ENCODE results near the gene ATXN1. TPM values are rescaled to one million over a fixed set of nuclear protein-coding genes. Genes with fewer than 3 reads are reported as not detected.

ATXN1 gene
- total RNA-seq, 1 experiment from 2014 or later, result 27.0 TPM

DNA sequence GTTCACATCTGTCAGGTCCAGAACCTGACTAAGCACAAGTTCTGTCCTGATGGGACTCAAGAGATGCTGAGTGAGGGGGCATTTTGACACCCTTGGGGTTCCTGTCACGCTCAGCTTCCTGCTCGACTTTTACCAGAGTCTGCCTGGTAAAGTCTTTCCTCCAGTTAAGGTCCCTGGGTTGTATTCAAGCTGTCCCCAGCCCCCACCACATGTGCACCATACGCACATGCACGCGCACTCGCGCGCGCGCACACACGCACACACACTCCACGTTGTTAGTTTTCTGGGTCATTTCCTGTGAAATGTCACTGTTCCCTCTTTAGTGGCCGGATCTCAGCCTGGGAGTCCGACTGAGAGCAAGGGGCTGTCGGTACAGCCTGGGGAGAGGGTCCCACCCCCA is 356.8 kb downstream of the ATXN1 start:
- intact Hi-C loops (cut with micrococcal nuclease), result no loop called here
- Histone ChIP-seq H2AFZ (ENCODE audit: low read length) (no peak overlapping the region), H3K4me3 (ENCODE audit: low read length) (no peak overlapping the region), H3K4me2 (ENCODE audit: low read length) (no peak overlapping the region), H3K9me2 (replicated peaks; ENCODE audit: low read length) (no peaks in the 10 kb centered on the region), H4K20me1 (ENCODE audit: low read length) (no peaks in the 10 kb centered on the region), H3K36me3 (ENCODE audit: low read depth, low read length) (no peaks in the 10 kb centered on the region), H3K9ac (ENCODE audit: low read length) (no peak overlapping the region), H3K9me3 (ENCODE audit: low read length) (no peaks in the 10 kb centered on the region), H3F3A (ENCODE audit: low read length, unreplicated experiment) (no peaks in the 10 kb centered on the region), H3K4me1 (ENCODE audit: insufficient read depth, low read length) (peaks cover 9% of the 10 kb centered on the region; the same call in 1 of the 2 replicates), H3K27me3 (ENCODE audit: low read length) (no peaks in the 10 kb centered on the region), H3K27ac (ENCODE audit: low read length) (no peak overlapping the region), H3K79me2 (ENCODE audit: low read length) (no peaks in the 10 kb centered on the region)
- no TSS peak for BruUV-seq (replicated peaks)
- ChIA-PET POLR2A (ENCODE audit: unreplicated experiment) (interaction anchor here (0.6 kb wide), 1 partner anchor 263 kb away, joined by 3 read pairs; no protein-coding TSS in a partner anchor), CTCF (interaction anchor here (0.6 kb wide), 2 partner anchors 106 to 253 kb away, joined by 4 to 5 read pairs; no protein-coding TSS in a partner anchor)
- no peak for ATAC-seq
- DNase-seq, result no peak
- TF ChIP-seq EZH2phosphoT487 (IDR thresholded peaks at IDR 0.05; ENCODE audit: borderline replicate concordance, low read length) (no peak), EZH2 (IDR thresholded peaks at IDR 0.05; ENCODE audit: low read length, unreplicated experiment) (no peak)
- TF ChIP-seq, protein P1, sequence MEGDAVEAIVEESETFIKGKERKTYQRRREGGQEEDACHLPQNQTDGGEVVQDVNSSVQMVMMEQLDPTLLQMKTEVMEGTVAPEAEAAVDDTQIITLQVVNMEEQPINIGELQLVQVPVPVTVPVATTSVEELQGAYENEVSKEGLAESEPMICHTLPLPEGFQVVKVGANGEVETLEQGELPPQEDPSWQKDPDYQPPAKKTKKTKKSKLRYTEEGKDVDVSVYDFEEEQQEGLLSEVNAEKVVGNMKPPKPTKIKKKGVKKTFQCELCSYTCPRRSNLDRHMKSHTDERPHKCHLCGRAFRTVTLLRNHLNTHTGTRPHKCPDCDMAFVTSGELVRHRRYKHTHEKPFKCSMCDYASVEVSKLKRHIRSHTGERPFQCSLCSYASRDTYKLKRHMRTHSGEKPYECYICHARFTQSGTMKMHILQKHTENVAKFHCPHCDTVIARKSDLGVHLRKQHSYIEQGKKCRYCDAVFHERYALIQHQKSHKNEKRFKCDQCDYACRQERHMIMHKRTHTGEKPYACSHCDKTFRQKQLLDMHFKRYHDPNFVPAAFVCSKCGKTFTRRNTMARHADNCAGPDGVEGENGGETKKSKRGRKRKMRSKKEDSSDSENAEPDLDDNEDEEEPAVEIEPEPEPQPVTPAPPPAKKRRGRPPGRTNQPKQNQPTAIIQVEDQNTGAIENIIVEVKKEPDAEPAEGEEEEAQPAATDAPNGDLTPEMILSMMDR (conservative IDR thresholded peaks at IDR 0.05; ENCODE audit: low read depth, low read length), result no peak

DNA sequence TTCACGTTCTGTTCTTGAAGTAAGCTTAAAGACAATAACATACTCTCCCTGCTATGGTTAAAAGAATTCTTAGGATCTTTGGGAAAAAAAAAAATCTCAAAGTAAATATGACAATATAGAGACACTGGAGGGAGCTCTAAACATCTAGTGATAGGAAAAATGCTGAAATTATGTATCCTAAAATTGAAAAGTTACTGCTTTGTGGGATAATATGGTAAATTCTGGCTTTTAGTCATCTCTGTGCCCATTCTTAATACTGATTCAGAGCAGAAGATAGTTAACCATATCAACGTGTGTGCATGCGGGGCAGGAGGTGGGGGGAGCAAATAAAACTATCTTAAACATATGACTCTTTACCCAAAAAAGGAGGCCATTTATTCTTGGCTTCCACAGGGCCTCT is 357.4 kb downstream of the ATXN1 start:
- peak; percentile 38 for DNase-seq
- Histone ChIP-seq H3K79me2 (ENCODE audit: low read length) (no peaks in the 10 kb centered on the region), H3K9ac (ENCODE audit: low read length) (no peak overlapping the region), H3K4me3 (ENCODE audit: low read length) (no peak overlapping the region), H3K36me3 (ENCODE audit: low read depth, low read length) (no peaks in the 10 kb centered on the region), H3K27me3 (ENCODE audit: low read length) (no peaks in the 10 kb centered on the region), H3K27ac (ENCODE audit: low read length) (no peak overlapping the region), H3F3A (ENCODE audit: low read length, unreplicated experiment) (no peaks in the 10 kb centered on the region), H3K4me1 (ENCODE audit: insufficient read depth, low read length) (peaks cover 9% of the 10 kb centered on the region; the same call in 1 of the 2 replicates), H3K4me2 (ENCODE audit: low read length) (no peak overlapping the region), H3K9me3 (ENCODE audit: low read length) (no peaks in the 10 kb centered on the region), H3K9me2 (replicated peaks; ENCODE audit: low read length) (no peaks in the 10 kb centered on the region), H2AFZ (ENCODE audit: low read length) (no peak overlapping the region), H4K20me1 (ENCODE audit: low read length) (no peaks in the 10 kb centered on the region)
- ChIA-PET POLR2A (ENCODE audit: unreplicated experiment) (interaction anchor here (0.6 kb wide), 1 partner anchor 263 kb away, joined by 3 read pairs; no protein-coding TSS in a partner anchor), CTCF (interaction anchor here (0.6 to 0.9 kb wide), 2 partner anchors 65 to 107 kb away, joined by 3 to 4 read pairs; no protein-coding TSS in a partner anchor)
- no peak for TF ChIP-seq EZH2 (IDR thresholded peaks at IDR 0.05; ENCODE audit: low read length, unreplicated experiment)
- TF ChIP-seq, protein P1 (conservative IDR thresholded peaks at IDR 0.05; ENCODE audit: low read depth, low read length), result peak; percentile 66
- ATAC-seq, result no peak
- no TSS peak for BruUV-seq (replicated peaks)
- intact Hi-C loops (cut with micrococcal nuclease), result no loop called here

DNA sequence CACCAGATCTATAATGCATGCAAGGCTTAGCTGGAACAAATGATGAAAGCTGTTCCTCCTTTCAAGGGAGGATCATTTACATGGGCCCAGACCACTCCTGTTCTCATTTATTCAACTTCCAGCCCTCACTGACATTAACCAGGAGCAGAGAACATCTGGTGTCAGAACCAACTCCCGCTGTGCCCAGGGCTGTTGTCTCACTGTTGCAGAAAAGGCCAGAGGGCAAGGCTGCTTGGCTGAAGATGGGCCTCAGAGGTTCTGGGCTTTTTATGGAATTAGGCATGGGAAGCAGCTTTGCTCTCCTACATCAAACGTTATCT is 358.7 kb downstream of the ATXN1 start:
- BruUV-seq (replicated peaks), result no TSS peak
- ATAC-seq, result no peak
- H3K4me3 ChIP-seq (ENCODE audit: low read length), result no peak overlapping the region
- H3F3A ChIP-seq (ENCODE audit: low read length, unreplicated experiment), result no peaks in the 10 kb centered on the region
- ChIA-PET CTCF (no interaction called here), POLR2A (ENCODE audit: unreplicated experiment) (no interaction called here)
- H3K27me3 ChIP-seq (ENCODE audit: low read length), result no peaks in the 10 kb centered on the region
- no peak overlapping the region for H3K4me2 ChIP-seq (ENCODE audit: low read length)
- no peaks in the 10 kb centered on the region for H3K9me3 ChIP-seq (ENCODE audit: low read length)
- no peaks in the 10 kb centered on the region for H3K79me2 ChIP-seq (ENCODE audit: low read length)
- no peak for DNase-seq
- peaks cover 9% of the 10 kb centered on the region; the same call in 1 of the 2 replicates for H3K4me1 ChIP-seq (ENCODE audit: insufficient read depth, low read length)
- intact Hi-C loops (cut with micrococcal nuclease), result no loop called here
- H3K36me3 ChIP-seq (ENCODE audit: low read depth, low read length), result no peaks in the 10 kb centered on the region
- no peaks in the 10 kb centered on the region for H3K9me2 ChIP-seq (replicated peaks; ENCODE audit: low read length)
- no peak overlapping the region for H2AFZ ChIP-seq (ENCODE audit: low read length)
- H3K27ac ChIP-seq (ENCODE audit: low read length), result no peak overlapping the region
- TF ChIP-seq, protein P1 (conservative IDR thresholded peaks at IDR 0.05; ENCODE audit: low read depth, low read length), result no peak
- TF ChIP-seq EZH2 (IDR thresholded peaks at IDR 0.05; ENCODE audit: low read length, unreplicated experiment), result no peak
- TF ChIP-seq EZH2phosphoT487 (IDR thresholded peaks at IDR 0.05; ENCODE audit: borderline replicate concordance, low read length), result no peak
- no peaks in the 10 kb centered on the region for H4K20me1 ChIP-seq (ENCODE audit: low read length)
- H3K9ac ChIP-seq (ENCODE audit: low read length), result no peak overlapping the region

Measured in PC-3 (cell line).